AML-193 (cell line): ENCODE data around the gene EIF3A.
"Not testable (repeated sequence)": the region's sequence is repeated elsewhere in the genome, so short reads cannot be mapped to it uniquely, and the experiment has no call there.

Source experiments
- DNase-seq, 2 experiments: peaks; one replicate each; lab custom pipeline; 2025; lab: John Stamatoyannopoulos, UW

The EIF3A gene, protein sequence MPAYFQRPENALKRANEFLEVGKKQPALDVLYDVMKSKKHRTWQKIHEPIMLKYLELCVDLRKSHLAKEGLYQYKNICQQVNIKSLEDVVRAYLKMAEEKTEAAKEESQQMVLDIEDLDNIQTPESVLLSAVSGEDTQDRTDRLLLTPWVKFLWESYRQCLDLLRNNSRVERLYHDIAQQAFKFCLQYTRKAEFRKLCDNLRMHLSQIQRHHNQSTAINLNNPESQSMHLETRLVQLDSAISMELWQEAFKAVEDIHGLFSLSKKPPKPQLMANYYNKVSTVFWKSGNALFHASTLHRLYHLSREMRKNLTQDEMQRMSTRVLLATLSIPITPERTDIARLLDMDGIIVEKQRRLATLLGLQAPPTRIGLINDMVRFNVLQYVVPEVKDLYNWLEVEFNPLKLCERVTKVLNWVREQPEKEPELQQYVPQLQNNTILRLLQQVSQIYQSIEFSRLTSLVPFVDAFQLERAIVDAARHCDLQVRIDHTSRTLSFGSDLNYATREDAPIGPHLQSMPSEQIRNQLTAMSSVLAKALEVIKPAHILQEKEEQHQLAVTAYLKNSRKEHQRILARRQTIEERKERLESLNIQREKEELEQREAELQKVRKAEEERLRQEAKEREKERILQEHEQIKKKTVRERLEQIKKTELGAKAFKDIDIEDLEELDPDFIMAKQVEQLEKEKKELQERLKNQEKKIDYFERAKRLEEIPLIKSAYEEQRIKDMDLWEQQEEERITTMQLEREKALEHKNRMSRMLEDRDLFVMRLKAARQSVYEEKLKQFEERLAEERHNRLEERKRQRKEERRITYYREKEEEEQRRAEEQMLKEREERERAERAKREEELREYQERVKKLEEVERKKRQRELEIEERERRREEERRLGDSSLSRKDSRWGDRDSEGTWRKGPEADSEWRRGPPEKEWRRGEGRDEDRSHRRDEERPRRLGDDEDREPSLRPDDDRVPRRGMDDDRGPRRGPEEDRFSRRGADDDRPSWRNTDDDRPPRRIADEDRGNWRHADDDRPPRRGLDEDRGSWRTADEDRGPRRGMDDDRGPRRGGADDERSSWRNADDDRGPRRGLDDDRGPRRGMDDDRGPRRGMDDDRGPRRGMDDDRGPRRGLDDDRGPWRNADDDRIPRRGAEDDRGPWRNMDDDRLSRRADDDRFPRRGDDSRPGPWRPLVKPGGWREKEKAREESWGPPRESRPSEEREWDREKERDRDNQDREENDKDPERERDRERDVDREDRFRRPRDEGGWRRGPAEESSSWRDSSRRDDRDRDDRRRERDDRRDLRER (N-terminal part only)

DNA sequence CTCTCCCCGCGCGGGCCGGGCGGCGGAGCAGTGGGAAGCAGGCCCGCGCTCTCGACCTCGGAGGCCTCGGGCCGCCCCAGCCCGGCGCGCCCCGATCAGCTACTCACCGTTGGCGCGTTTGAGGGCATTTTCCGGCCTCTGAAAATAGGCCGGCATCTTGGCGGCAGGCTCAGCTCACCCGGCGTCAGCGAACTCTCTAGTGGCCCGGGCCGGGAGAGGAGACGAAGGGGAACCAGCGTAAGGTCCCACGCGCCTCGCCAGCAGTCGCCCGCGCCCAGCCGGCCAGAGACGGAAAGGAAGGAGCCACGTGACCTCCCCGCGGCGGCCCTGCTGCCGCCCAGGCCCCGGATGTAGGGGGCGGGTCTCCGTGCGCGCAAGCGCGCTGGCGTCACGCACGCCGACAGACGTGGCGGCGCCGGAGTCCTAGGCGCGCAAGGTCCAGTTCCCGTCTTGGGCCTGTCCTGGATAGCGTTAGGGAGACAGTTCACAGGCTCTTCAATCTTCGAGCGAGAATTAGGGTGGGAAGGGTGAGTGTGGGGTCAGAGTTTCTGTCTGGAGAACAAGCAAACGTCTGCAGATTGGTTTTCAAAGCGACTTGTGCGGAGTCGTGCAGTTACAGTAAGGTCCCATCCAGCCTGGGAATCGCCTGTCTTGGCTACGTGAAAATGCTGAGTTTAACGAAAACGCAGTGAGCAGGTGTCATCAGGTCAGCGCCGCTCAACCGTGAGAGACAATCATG, at the start of gene EIF3A:
Gene EIF3A (minus strand): TSS at position 297 of the 739 bp plus-strand sequence. CDS start 141 bp downstream, at position 156.
- peak; percentile 85 to 86 for DNase-seq

GRCh38 chr10:119129721-119130120, 49.1 kb upstream of the EIF3A start:
- DNase-seq, result no peak

- DNase-seq, result no peak
Measured at GRCh38 chr10:119125942-119126341, 45.3 kb upstream of the EIF3A start.

DNA sequence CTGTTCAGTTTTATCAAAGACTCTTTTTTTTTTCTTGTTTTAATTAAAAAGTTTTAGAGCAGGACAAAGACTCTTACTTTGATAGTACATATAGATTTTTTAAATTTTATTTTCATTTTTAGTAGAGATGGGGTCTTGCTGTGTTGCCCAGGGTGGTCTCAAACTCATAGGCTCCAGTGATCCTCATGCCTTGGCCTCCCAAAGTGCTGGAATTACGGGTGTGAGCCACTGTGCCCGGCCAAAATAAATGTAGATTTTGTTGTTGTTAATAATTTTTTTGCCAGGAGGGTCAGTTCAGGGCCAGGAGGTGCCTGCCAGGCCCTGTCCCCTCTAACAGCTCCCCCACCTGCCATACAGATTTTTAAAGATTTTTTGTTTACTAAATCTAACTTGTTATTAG, 40.3 kb upstream of the EIF3A start:
- DNase-seq, result no peak

DNA sequence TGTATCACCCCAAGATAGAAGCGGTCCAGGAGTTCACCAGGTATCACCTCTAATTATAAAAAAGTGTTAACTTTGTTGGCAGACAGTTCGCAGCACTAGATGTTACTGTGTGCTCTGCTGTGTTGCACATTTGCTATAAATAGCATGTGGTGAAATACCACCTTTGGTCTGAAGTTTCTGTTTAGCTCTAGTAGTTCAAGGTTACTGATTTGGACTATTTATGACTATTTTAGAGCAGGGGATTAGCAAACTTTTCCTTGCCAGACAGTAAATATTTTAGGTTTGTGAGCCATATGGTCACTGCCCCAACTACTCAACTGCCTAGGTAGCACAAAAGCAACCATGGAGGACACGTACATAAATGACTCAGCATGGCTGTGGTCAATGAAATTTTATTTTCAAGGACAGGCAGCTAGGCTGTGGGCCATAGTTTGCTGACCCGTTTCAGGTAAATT, 39.8 kb upstream of the EIF3A start:
- DNase-seq, result no peak

DNA sequence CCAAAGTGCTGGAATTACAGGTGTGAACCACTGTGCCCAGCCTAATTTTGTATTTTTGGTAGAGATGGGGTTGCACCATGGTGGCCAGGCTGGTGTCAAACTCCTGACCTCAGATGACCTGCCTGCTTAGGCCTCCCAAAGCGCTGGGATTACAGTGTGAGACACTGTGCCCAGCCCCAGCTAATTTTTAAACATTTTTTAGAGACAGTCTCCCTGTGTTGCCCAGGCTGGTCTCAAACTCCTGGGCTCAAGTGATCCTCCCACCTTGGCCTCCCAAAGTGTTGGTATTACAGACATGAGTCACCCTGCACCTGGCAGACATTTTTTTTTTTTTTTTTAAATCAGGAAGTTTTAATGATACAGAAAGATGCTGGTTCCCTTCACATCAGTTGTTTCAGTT, 38.8 kb upstream of the EIF3A start:
- no peak for DNase-seq

DNA sequence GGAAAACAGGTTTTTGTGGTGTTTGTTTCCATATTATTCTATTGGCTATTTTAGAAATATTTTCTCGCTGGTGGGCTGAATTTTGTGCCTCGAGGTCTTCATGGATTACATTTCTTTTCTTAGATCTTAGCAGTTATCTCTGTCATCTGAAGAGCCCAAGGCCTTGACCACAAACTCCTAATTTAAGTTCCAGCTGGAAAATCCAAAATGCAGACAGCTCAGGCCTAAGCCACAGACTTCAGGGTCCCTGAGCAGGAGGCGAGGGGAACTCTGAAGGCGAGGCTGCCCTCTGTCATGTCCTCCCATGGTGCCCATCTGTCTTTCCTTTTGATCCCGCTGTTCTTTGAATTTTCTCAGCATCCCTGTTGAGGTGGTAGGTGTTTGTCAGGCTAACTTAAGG, 37.6 kb upstream of the EIF3A start:
- DNase-seq, result no peak

DNA sequence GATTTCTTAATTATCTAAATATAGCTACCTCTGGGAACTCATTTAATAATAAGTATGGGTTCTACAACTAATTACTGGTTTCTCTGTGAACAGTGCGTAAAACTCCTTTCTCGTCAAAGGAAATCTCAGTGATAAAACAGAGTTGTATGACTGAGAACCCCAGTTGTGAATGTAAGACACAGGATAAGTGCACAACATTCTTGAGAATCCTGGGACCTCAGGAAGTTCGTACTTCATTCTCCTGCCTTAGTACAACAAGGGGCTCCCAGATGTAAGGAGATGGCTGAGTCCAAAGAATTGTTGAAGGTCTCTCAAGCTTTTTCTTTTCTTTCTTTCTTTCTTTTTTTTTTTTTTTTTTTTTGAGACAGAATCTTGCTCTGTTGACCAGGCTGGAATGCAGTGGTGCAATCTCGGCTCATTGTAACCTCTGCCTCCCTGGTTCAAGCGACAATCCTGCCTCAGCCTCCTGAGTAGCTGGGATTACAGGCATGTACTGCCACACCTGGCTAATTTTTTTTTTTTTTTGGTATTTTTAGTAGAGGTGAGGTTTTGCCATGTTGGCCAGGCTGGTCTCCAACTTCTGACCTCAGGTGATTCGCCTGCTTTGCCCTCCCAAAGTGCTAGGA, 35.8 kb upstream of the EIF3A start:
- no peak for DNase-seq

DNA sequence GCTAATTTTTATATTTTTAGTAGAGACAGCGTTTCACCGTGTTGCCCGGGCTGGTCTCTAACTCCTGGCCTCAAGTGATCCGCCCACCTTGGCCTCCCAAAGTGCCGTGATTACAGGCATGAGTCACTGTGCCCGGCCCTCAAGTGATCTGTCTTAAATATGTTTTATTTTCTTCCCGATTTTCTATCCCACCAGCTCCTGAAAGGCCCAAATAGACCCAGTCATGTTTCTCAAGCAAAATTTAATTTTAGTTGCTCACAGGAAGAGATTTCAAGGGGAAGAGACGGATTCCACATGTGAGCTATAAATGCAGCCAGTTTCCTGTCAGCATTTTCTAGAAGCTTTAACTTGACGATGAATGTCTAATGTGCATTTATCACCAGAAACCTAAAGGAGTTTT, 35.3 kb upstream of the EIF3A start:
- DNase-seq, result no peak

DNA sequence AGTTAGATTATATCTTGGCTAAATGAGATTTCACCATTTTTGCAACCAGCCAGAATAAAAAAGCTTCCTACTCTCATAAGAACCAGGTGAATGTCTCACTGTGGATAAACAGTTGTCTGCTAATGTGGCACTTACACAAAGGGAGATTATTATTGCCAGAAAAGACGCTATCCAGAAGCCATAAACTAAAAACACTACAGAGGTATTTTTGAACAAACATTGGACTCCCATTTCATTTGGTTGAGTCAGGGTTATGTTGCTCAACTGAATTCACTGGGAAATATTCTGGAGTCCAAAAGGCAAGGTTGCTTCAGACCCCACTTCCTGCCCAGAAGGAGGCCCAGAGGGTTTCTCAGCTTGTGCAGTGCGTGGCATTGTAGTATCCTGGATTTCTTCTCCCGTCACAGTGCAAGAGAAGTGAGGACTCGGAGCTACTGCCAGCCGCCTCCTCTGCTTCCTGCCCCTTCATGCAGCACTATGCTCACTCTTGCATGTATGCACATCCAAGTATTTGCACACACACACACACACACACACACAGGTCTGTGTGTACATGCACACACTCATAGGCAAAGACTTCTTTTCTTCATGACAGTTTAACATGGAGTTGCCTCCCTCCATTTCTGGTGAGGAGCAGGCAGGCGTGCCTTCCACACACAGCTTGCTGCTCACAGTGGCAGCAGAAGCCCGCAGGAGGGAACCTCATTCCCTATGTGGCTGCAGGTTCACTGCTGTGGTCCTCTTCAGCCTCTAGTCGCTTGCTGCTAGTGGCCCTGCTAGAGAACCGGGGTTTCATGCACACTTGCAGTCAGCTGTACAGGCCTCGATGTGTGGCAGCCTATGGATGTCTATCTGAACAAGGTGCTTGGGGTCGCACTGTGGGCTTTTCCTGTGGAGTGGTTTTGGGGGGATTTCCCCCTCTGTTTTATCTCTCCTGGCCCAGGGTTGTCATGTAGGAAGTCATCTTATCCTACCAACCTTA, 33.4 kb upstream of the EIF3A start:
- peak; percentile 85 to 89 for DNase-seq

GRCh38 chr10:119112056-119112455, 31.4 kb upstream of the EIF3A start:
- DNase-seq, result peak; percentile 13 to 34

GRCh38 chr10:119107771-119108170, 27.2 kb upstream of the EIF3A start:
- not testable (repeated sequence) for DNase-seq

DNA sequence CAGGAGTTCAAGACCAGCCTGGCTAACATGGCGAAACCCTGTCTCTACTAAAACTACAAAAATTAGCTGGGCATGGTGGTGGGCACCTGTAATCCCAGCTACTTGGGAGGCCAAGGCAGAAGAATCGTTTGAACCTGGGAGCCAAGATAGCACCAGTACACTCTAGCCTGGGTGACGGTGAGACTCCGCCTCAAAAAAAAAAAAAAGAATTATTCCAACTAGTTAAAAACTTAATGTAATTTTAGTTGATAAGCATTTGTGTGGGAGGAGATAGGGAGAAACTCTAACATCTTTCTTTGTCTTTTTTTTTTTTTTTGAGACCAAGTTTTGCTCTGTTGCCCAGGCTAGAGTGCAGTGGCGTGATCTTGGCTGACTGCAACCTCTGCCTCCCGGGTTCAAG, 26.5 kb upstream of the EIF3A start:
- not testable (repeated sequence) for DNase-seq

DNA sequence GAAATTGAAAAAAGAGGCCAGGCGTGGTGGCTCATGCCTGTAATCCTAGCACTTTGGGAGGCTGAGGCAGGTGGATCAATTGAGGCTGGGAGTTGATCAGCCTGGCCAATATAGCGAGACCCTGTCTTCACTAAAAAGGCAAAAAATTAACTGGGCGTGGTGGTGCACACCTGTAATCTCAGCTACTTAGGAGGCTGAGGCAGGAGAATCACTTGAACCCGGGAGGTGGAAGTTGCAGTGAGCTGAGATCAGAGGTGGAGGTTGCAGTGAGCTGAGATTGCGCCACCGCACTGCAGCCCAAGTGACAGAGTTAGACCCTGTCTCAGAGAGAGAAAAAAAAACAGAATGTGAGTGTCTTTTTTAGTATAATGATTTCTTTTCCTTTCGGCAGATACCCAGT, 25.3 kb upstream of the EIF3A start:
- DNase-seq, result not testable (repeated sequence)

DNA sequence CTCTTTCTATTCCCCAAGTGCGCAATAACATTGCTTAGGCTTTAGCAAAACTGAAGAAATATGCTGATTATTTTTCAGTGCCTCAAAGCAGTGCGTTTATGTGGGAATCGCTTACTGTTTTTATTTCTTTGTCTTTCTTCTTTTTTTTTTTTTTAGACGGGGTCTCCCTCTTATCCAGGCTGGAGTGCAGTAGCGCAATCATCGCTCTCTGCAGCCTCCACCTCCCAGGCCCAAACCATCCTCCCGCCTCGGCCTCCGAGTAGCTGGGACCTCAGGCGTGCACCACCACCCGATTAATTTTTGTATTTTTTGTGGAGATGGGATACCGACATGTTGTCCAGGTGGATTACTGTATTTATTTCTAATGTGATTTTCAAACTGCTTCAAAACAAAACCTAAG, 24.5 kb upstream of the EIF3A start:
- no peak for DNase-seq

DNA sequence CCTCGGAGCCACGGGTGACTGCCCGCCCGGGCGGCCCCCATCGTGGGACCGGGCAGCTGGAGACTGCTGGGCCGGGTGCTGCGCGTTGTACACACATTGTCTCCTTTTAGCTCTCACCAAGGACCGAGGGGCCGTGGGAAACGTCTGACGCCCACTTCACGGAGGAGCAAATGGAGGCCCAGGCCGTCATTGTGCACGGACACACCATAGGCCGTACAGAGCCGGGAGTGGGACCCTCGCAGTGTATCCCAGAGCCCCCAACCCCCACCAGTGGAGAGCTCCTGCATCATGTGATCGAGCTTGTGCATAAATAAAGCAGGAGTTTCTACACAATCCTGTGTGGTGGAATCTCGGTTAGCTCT, 24.0 kb upstream of the EIF3A start:
- DNase-seq, result no peak

- peak; percentile 36 to 51 for DNase-seq
Measured at GRCh38 chr10:119103903-119104653, 23.5 kb upstream of the EIF3A start, which contains the start of gene DENND10. Gene DENND10 (plus strand): TSS chr10:119104113. CDS start chr10:119104143, 30 bp downstream.

DNA sequence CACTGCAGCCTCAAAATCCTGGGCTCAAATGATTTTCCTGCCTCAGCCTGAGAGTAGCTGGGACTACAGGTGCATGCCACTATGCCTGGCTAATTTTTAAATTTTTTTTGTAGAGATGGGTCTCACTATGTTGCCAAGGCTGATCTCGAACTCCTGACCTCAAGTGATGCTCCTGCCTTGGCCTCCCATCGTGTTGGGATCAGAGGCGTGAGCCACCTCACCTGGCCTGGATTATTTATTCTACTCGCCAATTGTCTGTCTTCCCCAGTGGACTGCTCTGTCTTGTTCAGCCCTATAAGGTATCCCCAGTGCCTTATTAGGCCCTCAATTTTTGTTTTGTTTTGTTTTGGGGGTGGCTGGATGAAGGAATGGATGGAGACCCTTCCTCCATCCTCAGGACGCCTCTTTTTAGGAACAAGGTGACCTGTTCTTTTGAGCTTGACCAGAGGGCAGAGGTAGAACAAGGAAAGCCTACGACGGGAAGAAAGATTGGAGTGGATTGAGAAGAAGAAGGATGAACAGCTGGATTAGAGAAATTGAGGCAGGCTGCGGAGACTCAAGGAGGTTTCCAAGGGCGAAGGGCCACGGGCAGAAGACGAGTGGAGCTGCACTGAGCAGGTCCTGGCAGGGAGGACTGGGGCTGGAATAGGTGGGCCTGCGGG, 22.8 kb upstream of the EIF3A start:
- DNase-seq, result no peak
